HEK293T (cell line): ENCODE data around the gene ARIH2.

ENCODE experiments used
- ARNT ChIP-seq: fragments of 450-650 bp; IDR thresholded peaks from 2 replicates; pipeline ENCODE4 v1.6.1; 2017; ENCODE audit warnings: mild to moderate bottlenecking
- BHLHE40 ChIP-seq: fragments of 450-650 bp; IDR thresholded peaks from 2 replicates; pipeline ENCODE4 v1.6.1; 2016; ENCODE audit warnings: mild to moderate bottlenecking, moderate library complexity, borderline replicate concordance
- FOXA1 ChIP-seq: fragments of 450-650 bp; IDR thresholded peaks from 2 replicates; pipeline ENCODE4 v1.6.1; 2016; ENCODE audit warnings: mild to moderate bottlenecking
- FOXM1 ChIP-seq: fragments of 450-650 bp; IDR thresholded peaks from 2 replicates; pipeline ENCODE4 v1.6.1; 2017; ENCODE audit warnings: mild to moderate bottlenecking, borderline replicate concordance
- LEF1 ChIP-seq: fragments of 450-650 bp; IDR thresholded peaks from 2 replicates; pipeline ENCODE4 v1.6.1; 2017; ENCODE audit warnings: mild to moderate bottlenecking, borderline replicate concordance
- PKNOX1 ChIP-seq: fragments of 450-650 bp; IDR thresholded peaks from 2 replicates; pipeline ENCODE4 v1.6.1; 2016
- ZNF384 ChIP-seq: fragments of 450-650 bp; IDR thresholded peaks from 2 replicates; pipeline ENCODE4 v1.6.1; 2016

GRCh38 chr3:49005998-49006397 is 87.4 kb downstream of the ARIH2 start:
- no peak for TF ChIP-seq PKNOX1
- no peak for TF ChIP-seq FOXA1
- TF ChIP-seq ARNT: no peak
- no peak for TF ChIP-seq LEF1
- TF ChIP-seq BHLHE40: no peak
- no peak for TF ChIP-seq ZNF384
- TF ChIP-seq FOXM1: no peak
